Breast epithelium (tissue), 4 donors: Measurements from ENCODE around the gene CHST15. TPM values are rescaled to one million over a fixed set of nuclear protein-coding genes. Genes with fewer than 3 reads are reported as not detected.

Source experiments
- DNase-seq, 2 donors: peaks; one replicate each; pipeline ENCODE4 v3.0.0-alpha.2; 2019; ENCODE audit warnings: low spot score in 2 of 2
- H3K27ac ChIP-seq, 2 donors: fragments of 200-600 bp; sonication (generic) in 1 of 2; one replicate each; pipeline ENCODE4 v1.5.1; 2016 to 2019; ENCODE audit warnings: mild to moderate bottlenecking in 1 of 2
- H3K27me3 ChIP-seq, 2 donors: fragments of 200-600 bp; sonication (generic) in 1 of 2; one replicate each; pipeline versions ENCODE4 v1.5.1 to v1.6.0; 2017 to 2019; ENCODE audit warnings: control low read depth in 1 of 2, mild to moderate bottlenecking in 1 of 2
- H3K36me3 ChIP-seq: fragments of 200-600 bp; one replicate; pipeline ENCODE4 v1.5.1; 2019
- H3K4me1 ChIP-seq, 2 donors: fragments of 200-600 bp; sonication (generic); one replicate each; pipeline ENCODE4 v1.5.1; 2016 to 2019; ENCODE audit warnings: control low read depth in 1 of 2
- H3K4me3 ChIP-seq, 3 donors: fragments of 200-600 bp; sonication (generic); 1 replicate in 2 of 3; 2 replicates in 1 of 3; pipeline ENCODE4 v1.5.1; 2016 to 2019; ENCODE audit warnings: mild to moderate bottlenecking in 3 of 3, moderate library complexity in 2 of 3
- H3K9me3 ChIP-seq, 2 donors: fragments of 200-600 bp; sonication (generic) in 1 of 2; one replicate each; pipeline ENCODE4 v1.5.1; 2016 to 2019; ENCODE audit warnings: control low read depth in 1 of 2
- POLR2A ChIP-seq: fragments of 450-650 bp; IDR thresholded peaks from one replicate; pipeline ENCODE4 v1.6.1; 2016; ENCODE audit warnings: antibody characterized with exemption, mild to moderate bottlenecking, moderate library complexity
- POLR2AphosphoS5 ChIP-seq, 3 donors: sonication (generic); formaldehyde crosslinking; IDR thresholded peaks; one replicate each; pipeline ENCODE4 v1.6.1; 2017; ENCODE audit warnings: antibody characterized with exemption in 3 of 3
- intact Hi-C: fragments of 100-400 bp; cut with DNase I; formaldehyde crosslinking; loops from one replicate; pipeline ENCODE4 v1.15.1; 2023; ENCODE audit warnings: low total_unique reads
- total RNA-seq, 3 donors: library from RNA; depleted of rRNA; stranded (reverse); fragments of >200 nt; gene quantifications; one replicate each; pipeline ENCODE4 v1.1.0, GENCODE V29; 2016
- TF ChIP-seq, protein P1 (sequence below), 3 donors: fragments of 450-650 bp; IDR thresholded peaks; one replicate each; pipeline ENCODE4 v1.5.1; 2016 to 2017; ENCODE audit warnings: antibody characterized with exemption in 3 of 3, mild to moderate bottlenecking in 3 of 3, moderate library complexity in 3 of 3

The CHST15 gene
- total RNA-seq, 3 donors from 2014 or later = 19.0 to 57.8 (median 56.4) TPM

DNA sequence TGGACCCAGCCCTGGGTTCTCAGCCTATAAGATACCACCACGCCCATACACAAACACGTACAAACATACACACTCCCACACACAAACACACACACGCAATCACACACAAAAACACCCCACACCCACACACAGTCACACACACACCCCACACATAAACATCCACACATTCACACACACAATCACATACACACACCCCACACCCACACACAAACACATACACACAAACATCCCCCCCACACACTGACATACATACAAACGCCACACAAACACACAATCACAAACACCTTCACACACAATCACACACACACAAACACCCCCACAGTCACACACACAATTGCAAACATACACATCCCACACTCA lies 122.5 kb downstream of the CHST15 start:
- Histone ChIP-seq H3K27me3 (peaks cover 0 to 47% of the 10 kb centered on the region in 2 donors), H3K9me3 (peaks cover 6 to 7% of the 10 kb centered on the region in 2 donors), H3K4me1 (peaks cover 4 to 5% of the 10 kb centered on the region in 2 donors), H3K4me3 (no peak overlapping the region), H3K27ac (no peak overlapping the region), H3K36me3 (no peaks in the 10 kb centered on the region)
- no peak for DNase-seq
- no peak for TF ChIP-seq POLR2AphosphoS5 (IDR thresholded peaks at IDR 0.05)
- TF ChIP-seq, protein P1, sequence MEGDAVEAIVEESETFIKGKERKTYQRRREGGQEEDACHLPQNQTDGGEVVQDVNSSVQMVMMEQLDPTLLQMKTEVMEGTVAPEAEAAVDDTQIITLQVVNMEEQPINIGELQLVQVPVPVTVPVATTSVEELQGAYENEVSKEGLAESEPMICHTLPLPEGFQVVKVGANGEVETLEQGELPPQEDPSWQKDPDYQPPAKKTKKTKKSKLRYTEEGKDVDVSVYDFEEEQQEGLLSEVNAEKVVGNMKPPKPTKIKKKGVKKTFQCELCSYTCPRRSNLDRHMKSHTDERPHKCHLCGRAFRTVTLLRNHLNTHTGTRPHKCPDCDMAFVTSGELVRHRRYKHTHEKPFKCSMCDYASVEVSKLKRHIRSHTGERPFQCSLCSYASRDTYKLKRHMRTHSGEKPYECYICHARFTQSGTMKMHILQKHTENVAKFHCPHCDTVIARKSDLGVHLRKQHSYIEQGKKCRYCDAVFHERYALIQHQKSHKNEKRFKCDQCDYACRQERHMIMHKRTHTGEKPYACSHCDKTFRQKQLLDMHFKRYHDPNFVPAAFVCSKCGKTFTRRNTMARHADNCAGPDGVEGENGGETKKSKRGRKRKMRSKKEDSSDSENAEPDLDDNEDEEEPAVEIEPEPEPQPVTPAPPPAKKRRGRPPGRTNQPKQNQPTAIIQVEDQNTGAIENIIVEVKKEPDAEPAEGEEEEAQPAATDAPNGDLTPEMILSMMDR (IDR thresholded peaks at IDR 0.05) = no peak
- no peak for TF ChIP-seq POLR2A
- intact Hi-C loops = no loop called here

DNA sequence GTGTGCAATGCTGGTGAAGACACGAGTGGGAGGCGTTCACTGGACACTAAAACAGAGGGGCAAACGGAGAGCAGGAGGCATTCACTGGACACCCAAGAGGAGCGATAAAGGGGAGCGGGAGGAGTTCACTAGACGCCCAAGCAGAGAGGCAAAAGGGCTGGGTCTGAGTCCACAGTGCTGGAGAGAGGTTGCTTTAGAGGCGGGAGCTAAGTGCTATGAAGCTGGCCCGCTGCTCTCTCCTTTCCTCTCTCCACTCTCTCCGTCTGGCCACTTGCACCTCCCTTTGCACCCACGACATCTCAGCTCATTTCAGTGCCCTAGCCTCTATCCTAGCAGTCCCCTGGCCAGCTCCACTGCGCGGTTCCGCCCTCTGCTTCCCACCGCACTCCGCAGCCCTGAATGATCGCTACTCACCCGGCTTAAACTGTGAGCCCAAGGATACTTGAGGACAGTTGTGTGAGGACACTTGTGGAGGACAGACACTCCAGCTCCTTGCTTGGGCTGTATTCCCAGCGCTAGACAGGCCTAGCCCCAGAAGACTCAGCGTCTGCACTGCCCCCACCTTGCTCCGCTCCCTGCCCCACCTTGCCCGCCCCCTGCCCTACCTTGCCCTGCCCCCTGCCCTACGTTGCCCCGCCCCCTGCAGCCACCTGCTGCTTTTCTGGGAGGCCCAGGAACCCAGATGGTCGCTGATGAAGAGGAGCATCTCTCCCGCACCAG lies 123.0 kb downstream of the CHST15 start:
- H3K27ac ChIP-seq = no peak overlapping the region
- no peaks in the 10 kb centered on the region for H3K36me3 ChIP-seq
- TF ChIP-seq, protein P1 (IDR thresholded peaks at IDR 0.05) = no peak
- TF ChIP-seq POLR2A (no peak), POLR2AphosphoS5 (IDR thresholded peaks at IDR 0.05) (no peak)
- H3K27me3 ChIP-seq = peaks cover 0 to 47% of the 10 kb centered on the region in 2 donors
- peaks cover 4 to 5% of the 10 kb centered on the region in 2 donors for H3K4me1 ChIP-seq
- no peak overlapping the region for H3K4me3 ChIP-seq
- no peak for DNase-seq
- intact Hi-C loops = no loop called here
- H3K9me3 ChIP-seq = peaks cover 6 to 7% of the 10 kb centered on the region in 2 donors

DNA sequence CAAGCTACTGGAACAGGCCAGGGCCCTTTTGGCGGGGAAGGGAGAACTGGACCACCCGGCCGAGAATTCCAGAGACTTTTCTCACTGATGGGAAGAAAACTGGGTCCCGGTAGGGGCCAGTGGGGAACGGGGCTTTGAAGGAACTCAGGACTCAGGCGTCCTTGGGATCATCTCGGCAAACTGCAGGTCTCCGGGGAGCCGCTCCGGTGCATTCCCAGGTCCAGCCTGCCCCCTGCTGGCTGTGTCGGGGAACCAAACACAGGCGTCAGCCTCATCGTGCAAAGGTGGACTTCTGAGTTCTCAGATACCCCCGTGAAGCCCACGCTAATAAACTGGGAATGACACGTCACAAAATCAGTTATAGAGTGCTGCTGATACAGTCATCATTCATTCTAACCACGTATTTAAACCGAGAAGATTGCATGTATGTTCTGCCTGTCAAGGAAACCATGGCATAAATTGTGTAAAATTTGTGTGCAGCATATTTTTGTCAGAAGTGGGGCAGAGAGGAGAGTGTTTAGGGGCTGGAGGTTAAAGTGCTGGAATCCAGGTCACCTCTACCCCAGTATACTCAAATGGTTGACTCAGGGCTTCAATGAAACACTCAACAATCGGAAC lies 125.7 kb downstream of the CHST15 start:
- peaks cover 0 to 26% of the 10 kb centered on the region in 2 donors for H3K27me3 ChIP-seq
- intact Hi-C loops = no loop called here
- peak; percentile 47 to 79 for DNase-seq
- no peaks in the 10 kb centered on the region for H3K9me3 ChIP-seq
- no peaks in the 10 kb centered on the region for H3K36me3 ChIP-seq
- peak overlapping the region in 1 of 2 donors; percentile 43 for H3K27ac ChIP-seq
- H3K4me3 ChIP-seq = peak overlapping the region in 1 of 3 donors; percentile 25
- no peak for TF ChIP-seq POLR2AphosphoS5 (IDR thresholded peaks at IDR 0.05)
- TF ChIP-seq, protein P1 (IDR thresholded peaks at IDR 0.05) = peak; percentile 72 to 95 (median 87)
- peaks cover 2% of the 10 kb centered on the region in 2 donors for H3K4me1 ChIP-seq

DNA sequence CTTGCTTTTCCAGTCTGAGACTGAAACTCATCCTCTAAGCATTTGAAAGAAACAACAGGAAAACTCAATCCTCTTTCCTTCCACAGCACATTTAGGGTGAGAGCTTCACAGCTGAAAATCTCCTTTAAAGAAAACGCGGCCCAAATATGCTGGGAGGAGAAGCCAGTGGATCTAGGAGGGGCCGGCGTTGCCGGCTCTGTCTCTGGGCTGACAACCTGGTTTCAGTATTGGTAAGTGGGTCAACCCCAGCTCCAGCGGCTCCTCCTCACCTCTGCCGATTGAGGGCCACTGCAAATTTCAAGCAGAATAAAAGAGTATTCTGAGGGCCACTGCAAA lies 126.5 kb downstream of the CHST15 start:
- TF ChIP-seq, protein P1 (IDR thresholded peaks at IDR 0.05) = no peak
- no peak for TF ChIP-seq POLR2AphosphoS5 (IDR thresholded peaks at IDR 0.05)
- no peak for TF ChIP-seq POLR2A
- DNase-seq = no peak
- intact Hi-C loops = no loop called here
- Histone ChIP-seq H3K27ac (peak overlapping the region in 1 of 2 donors; percentile 32), H3K4me3 (no peak overlapping the region), H3K4me1 (no peaks in the 10 kb centered on the region), H3K9me3 (no peaks in the 10 kb centered on the region), H3K36me3 (no peaks in the 10 kb centered on the region), H3K27me3 (peaks cover 0 to 22% of the 10 kb centered on the region in 2 donors)
